A673 (cell line): Measurements from ENCODE around the gene FBXO17.

ENCODE experiments used
- EZH2 ChIP-seq: fragments of 200-600 bp; sonication (generic); IDR thresholded peaks from 2 replicates; pipeline ENCODE4 v1.6.1; 2017; ENCODE audit warnings: borderline replicate concordance, low read depth, mild to moderate bottlenecking, mixed read lengths, antibody characterized with exemption, low read length; ENCODE audit not compliant: poor library complexity, severe bottlenecking
- TF ChIP-seq, protein P1 (sequence below): fragments of 300-800, 200-600 bp; sonication (generic); conservative IDR thresholded peaks from 2 replicates; pipeline ENCODE4 v1.5.1; 2017; ENCODE audit warnings: low read depth, mild to moderate bottlenecking, antibody characterized with exemption, low read length, moderate library complexity, mixed read lengths

- TF ChIP-seq, protein P1, sequence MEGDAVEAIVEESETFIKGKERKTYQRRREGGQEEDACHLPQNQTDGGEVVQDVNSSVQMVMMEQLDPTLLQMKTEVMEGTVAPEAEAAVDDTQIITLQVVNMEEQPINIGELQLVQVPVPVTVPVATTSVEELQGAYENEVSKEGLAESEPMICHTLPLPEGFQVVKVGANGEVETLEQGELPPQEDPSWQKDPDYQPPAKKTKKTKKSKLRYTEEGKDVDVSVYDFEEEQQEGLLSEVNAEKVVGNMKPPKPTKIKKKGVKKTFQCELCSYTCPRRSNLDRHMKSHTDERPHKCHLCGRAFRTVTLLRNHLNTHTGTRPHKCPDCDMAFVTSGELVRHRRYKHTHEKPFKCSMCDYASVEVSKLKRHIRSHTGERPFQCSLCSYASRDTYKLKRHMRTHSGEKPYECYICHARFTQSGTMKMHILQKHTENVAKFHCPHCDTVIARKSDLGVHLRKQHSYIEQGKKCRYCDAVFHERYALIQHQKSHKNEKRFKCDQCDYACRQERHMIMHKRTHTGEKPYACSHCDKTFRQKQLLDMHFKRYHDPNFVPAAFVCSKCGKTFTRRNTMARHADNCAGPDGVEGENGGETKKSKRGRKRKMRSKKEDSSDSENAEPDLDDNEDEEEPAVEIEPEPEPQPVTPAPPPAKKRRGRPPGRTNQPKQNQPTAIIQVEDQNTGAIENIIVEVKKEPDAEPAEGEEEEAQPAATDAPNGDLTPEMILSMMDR: no peak
- no peak for TF ChIP-seq EZH2
Observed at GRCh38 chr19:38989066-38989605, 13.6 kb upstream of the FBXO17 start.
